Endothelial cell of hepatic sinusoid (primary cell): ENCODE data around the gene GTPBP8.

ENCODE experiments used
- in situ Hi-C: cut with HindIII; loops from 2 replicates; pipeline ENCODE4 v1.10.0; 2017; ENCODE audit warnings: low sequenced_read_pairs

The GTPBP8 gene

GRCh38 chr3:112990672-112991602 is at the start of gene GTPBP8:
GTPBP8 (plus strand) TSS chr3:112990984; CDS start chr3:112991000, 16 bp downstream.
- in situ Hi-C loops = loop anchor here (25.0 kb wide), 1 partner anchor 254 kb away; no protein-coding TSS in a partner anchor

DNA sequence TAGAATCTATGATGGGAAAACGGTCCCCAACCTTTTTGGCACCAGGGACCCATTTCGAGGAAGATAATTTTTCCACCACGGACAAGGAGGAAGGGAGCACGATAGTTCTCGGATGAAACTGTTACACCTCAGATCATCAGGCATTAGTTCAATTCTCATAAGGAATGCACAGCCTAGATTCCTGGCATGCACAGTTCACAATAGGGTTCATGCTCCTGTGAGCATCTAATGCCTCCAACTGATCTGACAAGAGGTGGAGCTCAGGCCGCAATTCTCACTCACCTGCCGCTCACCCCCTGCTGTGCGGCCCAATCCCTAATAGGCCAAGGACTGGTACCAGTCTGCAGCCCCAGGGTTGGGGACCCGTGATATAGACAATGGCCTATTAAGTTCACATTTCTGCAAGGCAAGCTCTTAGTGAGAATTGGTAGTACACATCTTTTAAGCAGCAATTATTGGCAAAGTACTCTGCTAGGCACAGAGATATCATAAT is 42.4 kb upstream of the GTPBP8 start:
- in situ Hi-C loops = no loop called here

DNA sequence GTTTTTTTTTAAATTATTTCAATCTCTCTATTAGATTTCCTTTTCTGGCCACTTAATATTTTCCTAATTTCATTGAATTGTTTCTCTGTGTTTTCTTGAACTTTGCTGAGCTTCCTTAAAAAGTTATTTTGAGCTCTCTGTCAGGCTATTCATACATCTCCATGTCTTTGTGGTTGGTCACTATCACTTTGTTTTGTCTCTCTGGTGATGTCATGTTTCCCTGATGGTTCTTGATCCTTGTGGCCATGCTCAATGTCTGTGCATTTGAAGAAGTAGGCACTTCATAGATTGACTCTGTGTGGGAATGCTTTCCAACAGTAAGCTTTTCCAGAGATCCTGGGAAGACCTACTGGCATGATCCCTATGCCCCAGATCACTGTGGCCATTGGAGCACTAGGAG is 34.4 kb upstream of the GTPBP8 start:
- in situ Hi-C loops = no loop called here

GRCh38 chr3:112958811-112959560 is 31.8 kb upstream of the GTPBP8 start:
- in situ Hi-C loops = no loop called here

DNA sequence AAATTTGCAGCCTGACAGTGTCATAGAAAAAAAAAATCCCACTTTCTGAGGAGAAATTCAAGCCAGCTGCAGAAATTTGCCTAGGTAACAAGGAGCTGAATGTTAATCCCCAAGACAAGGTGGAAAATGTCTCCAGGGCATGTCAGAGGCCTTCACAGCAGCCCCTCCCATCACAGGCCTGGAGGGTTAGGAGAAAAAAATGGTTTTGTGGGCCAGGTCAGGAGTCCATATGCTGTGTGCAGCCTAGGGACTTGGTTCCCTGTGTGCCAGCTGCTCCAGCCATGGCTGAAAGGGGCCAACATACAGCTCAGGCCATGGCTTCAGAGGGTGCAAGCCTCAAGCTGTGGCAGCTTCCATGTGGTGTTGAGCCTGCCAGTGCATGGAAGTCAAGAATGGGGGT is 27.1 kb upstream of the GTPBP8 start:
- in situ Hi-C loops = no loop called here

DNA sequence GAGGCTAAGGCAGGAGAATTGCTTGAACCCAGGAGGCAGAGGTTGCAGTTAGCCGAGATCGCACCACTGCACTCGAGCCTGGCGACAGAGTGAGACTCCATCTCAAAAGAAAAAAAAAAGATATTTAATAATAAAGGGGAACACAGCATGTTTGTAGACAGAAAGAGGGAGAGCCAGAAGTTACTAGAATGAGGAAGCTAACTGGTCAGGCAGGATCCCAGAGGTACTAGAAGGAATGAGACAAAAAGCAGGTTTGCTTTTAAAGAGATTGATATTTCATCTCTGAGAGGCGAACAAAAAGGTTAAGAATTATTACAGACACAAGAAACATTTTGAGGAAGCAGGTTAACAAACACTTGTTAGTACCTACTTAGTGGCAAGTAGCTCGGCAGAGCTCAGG is 25.1 kb upstream of the GTPBP8 start:
- in situ Hi-C loops = no loop called here

GRCh38 chr3:112966633-112967032 is 24.2 kb upstream of the GTPBP8 start:
- in situ Hi-C loops = no loop called here

GRCh38 chr3:112967425-112967824 is 23.4 kb upstream of the GTPBP8 start:
- in situ Hi-C loops = no loop called here

GRCh38 chr3:112967828-112968227 is 23.0 kb upstream of the GTPBP8 start:
- in situ Hi-C loops = no loop called here

GRCh38 chr3:112972158-112972557 is 18.6 kb upstream of the GTPBP8 start:
- in situ Hi-C loops = no loop called here

- in situ Hi-C loops = no loop called here
Observed at GRCh38 chr3:112973325-112974177, 17.2 kb upstream of the GTPBP8 start.

GRCh38 chr3:112974178-112974517 is 16.6 kb upstream of the GTPBP8 start:
- in situ Hi-C loops = no loop called here

DNA sequence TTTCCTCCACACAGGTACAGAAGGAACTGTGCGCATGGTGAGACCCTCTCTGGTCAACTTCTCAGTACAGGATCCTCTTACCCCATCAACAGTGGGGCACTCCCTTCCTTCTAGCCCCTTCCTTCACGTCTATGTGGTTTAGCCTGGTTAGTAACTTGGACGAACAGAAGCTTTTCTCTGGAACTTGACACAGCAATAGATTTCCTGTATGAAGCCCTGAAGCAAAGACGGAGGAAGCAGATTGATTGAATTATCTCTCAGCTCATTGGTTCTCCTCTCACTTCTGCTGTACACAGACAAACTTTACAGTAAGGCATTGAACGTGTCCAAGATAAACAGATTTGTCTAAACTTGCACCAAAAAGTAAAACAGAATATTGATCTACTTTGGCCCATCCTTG is 15.9 kb upstream of the GTPBP8 start, which contains the start of gene CD200R1:
CD200R1 (minus strand) TSS at position 210 of the 400 bp plus-strand sequence. CDS start 246 bp downstream, outside the sequence.
- in situ Hi-C loops = loop anchor here (25.0 kb wide), 1 partner anchor 238 kb away; no protein-coding TSS in a partner anchor

DNA sequence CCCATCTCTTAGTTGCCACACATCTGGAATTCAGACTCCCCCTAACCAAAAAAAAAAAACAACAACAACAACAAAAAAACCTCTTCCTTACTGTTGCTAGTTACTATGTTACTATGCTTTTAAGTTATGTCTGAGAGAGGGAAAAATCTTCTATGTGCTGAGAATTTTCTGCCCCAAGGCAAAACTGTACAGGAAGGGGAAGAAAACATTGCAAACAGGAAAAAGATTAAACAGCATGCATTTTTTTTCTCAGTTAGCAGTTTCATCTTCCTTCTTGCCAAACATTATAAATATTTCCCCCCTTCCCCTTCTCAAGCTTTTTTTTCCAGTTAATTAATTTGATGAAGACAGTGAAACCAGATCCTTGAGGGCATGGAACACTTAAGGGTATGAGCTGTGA is 14.8 kb upstream of the GTPBP8 start:
- in situ Hi-C loops = loop anchor here (25.0 kb wide), 1 partner anchor 239 kb away; no protein-coding TSS in a partner anchor

GRCh38 chr3:112976953-112977352 is 13.8 kb upstream of the GTPBP8 start:
- in situ Hi-C loops = loop anchor here (25.0 kb wide), 1 partner anchor 240 kb away; no protein-coding TSS in a partner anchor

GRCh38 chr3:112979244-112979832 is 11.4 kb upstream of the GTPBP8 start:
- in situ Hi-C loops = loop anchor here (25.0 kb wide), 1 partner anchor 242 kb away; no protein-coding TSS in a partner anchor

- in situ Hi-C loops = loop anchor here (5.0 to 25.0 kb wide), 2 partner anchors 243 to 393 kb away; no protein-coding TSS in a partner anchor
Observed at GRCh38 chr3:112980080-112980479, 10.7 kb upstream of the GTPBP8 start.

DNA sequence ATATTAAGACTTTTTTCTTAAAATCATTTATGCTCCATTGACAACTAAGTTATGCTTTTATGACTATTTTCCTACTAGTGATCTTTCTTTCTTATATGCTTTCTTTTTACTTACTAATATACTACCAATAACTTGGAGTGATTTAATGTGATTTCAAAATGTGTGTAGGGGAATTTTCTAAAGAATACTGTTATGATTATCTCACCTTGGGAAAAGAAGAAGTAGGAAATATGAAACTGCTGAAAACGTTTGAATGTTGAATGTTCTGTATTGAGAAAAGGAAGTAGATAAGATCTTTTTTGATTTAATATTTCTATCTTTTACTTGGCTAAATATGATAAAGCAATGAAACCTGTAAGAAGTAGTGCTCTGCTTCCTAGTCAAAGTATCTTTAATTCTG is 8.1 kb upstream of the GTPBP8 start:
- in situ Hi-C loops = loop anchor here (5.0 to 25.0 kb wide), 2 partner anchors 245 to 395 kb away; no protein-coding TSS in a partner anchor

- in situ Hi-C loops = loop anchor here (5.0 to 25.0 kb wide), 2 partner anchors 247 to 397 kb away; no protein-coding TSS in a partner anchor
Observed at GRCh38 chr3:112984485-112984884, 6.3 kb upstream of the GTPBP8 start.
